Upper lobe of right lung (tissue), 1 donor: ENCODE data around the gene INO80. TPM values are rescaled to one million over a fixed set of nuclear protein-coding genes. Genes with fewer than 3 reads are reported as not detected.

Experiments
- ATAC-seq: fragments of 200-7000 bp; cut with Tn5 transposase; one replicate; pipeline ENCODE4 v1.9.1; 2020; ENCODE audit warnings: mild to moderate bottlenecking, moderate library complexity
- DNase-seq: peaks from one replicate; pipeline ENCODE4 v3.0.0-alpha.2; 2020
- H3K27ac ChIP-seq: fragments of 200-600 bp; one replicate; pipeline ENCODE4 v1.8.0; 2022
- H3K27me3 ChIP-seq: fragments of 200-600 bp; one replicate; pipeline ENCODE4 v1.8.0; 2022; ENCODE audit warnings: mild to moderate bottlenecking
- H3K36me3 ChIP-seq: fragments of 200-600 bp; one replicate; pipeline ENCODE4 v1.8.0; 2022
- H3K4me1 ChIP-seq: fragments of 200-600 bp; one replicate; pipeline ENCODE4 v1.8.0; 2022
- H3K4me3 ChIP-seq: fragments of 200-600 bp; one replicate; pipeline ENCODE4 v1.8.0; 2022; ENCODE audit warnings: mild to moderate bottlenecking
- H3K9me3 ChIP-seq: fragments of 200-600 bp; one replicate; pipeline ENCODE4 v1.8.0; 2022
- intact Hi-C: fragments of 100-400 bp; cut with DNase I; formaldehyde crosslinking; loops from one replicate; pipeline ENCODE4 v1.11.0; 2022
- total RNA-seq: library from RNA; stranded (reverse); fragmentation: NEBNext Ultra II Directional; extraction: Animal tissue kit (Norgen Biotek cat#: 25700); gene quantifications from one replicate; pipeline ENCODE4 v1.2.1, GENCODE V29; 2021
- TF ChIP-seq, protein P1 (sequence below): fragments of 200-600 bp; IDR thresholded peaks from one replicate; pipeline ENCODE4 v1.8.0; 2022; ENCODE audit warnings: antibody characterized with exemption
- donor health status: DM: no; HTN: yes; CAD: no; lungs with severe emphysema.

Gene INO80
- total RNA-seq, 1 donor from 2014 or later = 35.6 TPM

- intact Hi-C loops = no loop called here
- no peak for DNase-seq
- no peak overlapping the region for H3K4me3 ChIP-seq
- peaks cover 70% of the 10 kb centered on the region for H3K36me3 ChIP-seq
- H3K9me3 ChIP-seq = no peaks in the 10 kb centered on the region
- no peaks in the 10 kb centered on the region for H3K4me1 ChIP-seq
- TF ChIP-seq, protein P1, sequence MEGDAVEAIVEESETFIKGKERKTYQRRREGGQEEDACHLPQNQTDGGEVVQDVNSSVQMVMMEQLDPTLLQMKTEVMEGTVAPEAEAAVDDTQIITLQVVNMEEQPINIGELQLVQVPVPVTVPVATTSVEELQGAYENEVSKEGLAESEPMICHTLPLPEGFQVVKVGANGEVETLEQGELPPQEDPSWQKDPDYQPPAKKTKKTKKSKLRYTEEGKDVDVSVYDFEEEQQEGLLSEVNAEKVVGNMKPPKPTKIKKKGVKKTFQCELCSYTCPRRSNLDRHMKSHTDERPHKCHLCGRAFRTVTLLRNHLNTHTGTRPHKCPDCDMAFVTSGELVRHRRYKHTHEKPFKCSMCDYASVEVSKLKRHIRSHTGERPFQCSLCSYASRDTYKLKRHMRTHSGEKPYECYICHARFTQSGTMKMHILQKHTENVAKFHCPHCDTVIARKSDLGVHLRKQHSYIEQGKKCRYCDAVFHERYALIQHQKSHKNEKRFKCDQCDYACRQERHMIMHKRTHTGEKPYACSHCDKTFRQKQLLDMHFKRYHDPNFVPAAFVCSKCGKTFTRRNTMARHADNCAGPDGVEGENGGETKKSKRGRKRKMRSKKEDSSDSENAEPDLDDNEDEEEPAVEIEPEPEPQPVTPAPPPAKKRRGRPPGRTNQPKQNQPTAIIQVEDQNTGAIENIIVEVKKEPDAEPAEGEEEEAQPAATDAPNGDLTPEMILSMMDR = no peak
- no peak for ATAC-seq
- no peaks in the 10 kb centered on the region for H3K27me3 ChIP-seq
- H3K27ac ChIP-seq = no peak overlapping the region
Measured at GRCh38 chr15:40992241-40992741, 123.8 kb downstream of the INO80 start.

DNA sequence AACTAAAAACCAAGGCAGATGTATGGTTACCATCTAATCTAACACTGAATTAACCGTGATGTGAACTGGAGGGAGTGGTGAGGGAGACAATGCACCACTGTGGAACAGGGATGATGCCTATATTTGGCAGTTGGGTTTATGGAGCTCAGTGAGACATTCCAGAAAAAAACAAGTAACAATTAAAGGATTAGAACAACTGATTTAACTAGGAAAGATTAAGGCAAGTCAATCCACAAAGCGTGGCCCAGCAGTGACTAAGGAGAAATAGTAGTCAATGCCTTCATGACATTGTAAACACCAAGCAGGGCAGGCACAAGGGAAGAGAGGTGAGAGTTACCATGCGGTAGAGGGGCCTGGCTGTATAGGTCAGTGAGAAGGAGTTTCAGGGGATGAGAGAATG is 124.7 kb downstream of the INO80 start:
- Histone ChIP-seq H3K36me3 (peaks cover 70% of the 10 kb centered on the region), H3K27me3 (no peaks in the 10 kb centered on the region), H3K4me3 (no peak overlapping the region), H3K27ac (no peak overlapping the region), H3K4me1 (no peaks in the 10 kb centered on the region), H3K9me3 (no peaks in the 10 kb centered on the region)
- ATAC-seq (no peak), DNase-seq (no peak)
- intact Hi-C loops = no loop called here
- TF ChIP-seq, protein P1 = no peak

- H3K36me3 ChIP-seq = peaks cover 72% of the 10 kb centered on the region
Measured at GRCh38 chr15:40990789-40991188, 125.3 kb downstream of the INO80 start.

GRCh38 chr15:40990080-40990479 is 126.0 kb downstream of the INO80 start:
- H3K9me3 ChIP-seq = no peaks in the 10 kb centered on the region
- peaks cover 72% of the 10 kb centered on the region for H3K36me3 ChIP-seq
- no peaks in the 10 kb centered on the region for H3K27me3 ChIP-seq
- TF ChIP-seq, protein P1 = no peak
- H3K27ac ChIP-seq = no peak overlapping the region
- ATAC-seq (no peak), DNase-seq (no peak)
- H3K4me1 ChIP-seq = no peaks in the 10 kb centered on the region
- no peak overlapping the region for H3K4me3 ChIP-seq
- intact Hi-C loops = no loop called here

More at GRCh38 chr15:40990789-40991188, 125.3 kb downstream of the INO80 start:
- DNase-seq (no peak), ATAC-seq (no peak)
- H3K9me3 ChIP-seq = no peaks in the 10 kb centered on the region
- no peaks in the 10 kb centered on the region for H3K27me3 ChIP-seq
- TF ChIP-seq, protein P1 = no peak
- no peak overlapping the region for H3K27ac ChIP-seq
- intact Hi-C loops = no loop called here
- no peak overlapping the region for H3K4me3 ChIP-seq
- no peaks in the 10 kb centered on the region for H3K4me1 ChIP-seq

GRCh38 chr15:40988156-40988555 is 127.9 kb downstream of the INO80 start:
- H3K4me1 ChIP-seq = no peaks in the 10 kb centered on the region
- DNase-seq (no peak), ATAC-seq (no peak)
- TF ChIP-seq, protein P1 = no peak
- no peaks in the 10 kb centered on the region for H3K27me3 ChIP-seq
- no peak overlapping the region for H3K27ac ChIP-seq
- intact Hi-C loops = no loop called here
- H3K4me3 ChIP-seq = no peak overlapping the region
- peaks cover 77% of the 10 kb centered on the region for H3K36me3 ChIP-seq
- H3K9me3 ChIP-seq = no peaks in the 10 kb centered on the region

- Histone ChIP-seq H3K4me1 (peaks cover 5% of the 10 kb centered on the region), H3K36me3 (peaks cover 79% of the 10 kb centered on the region), H3K27ac (no peak overlapping the region), H3K27me3 (no peaks in the 10 kb centered on the region), H3K4me3 (no peak overlapping the region), H3K9me3 (no peaks in the 10 kb centered on the region)
- TF ChIP-seq, protein P1 = no peak
- ATAC-seq (no peak), DNase-seq (no peak)
- intact Hi-C loops = no loop called here
Measured at GRCh38 chr15:40986820-40987219, 129.3 kb downstream of the INO80 start.
